A673 (cell line): ENCODE measurements around the gene PIP4K2A. TPM values are rescaled to one million over a fixed set of nuclear protein-coding genes. Genes with fewer than 3 reads are reported as not detected.

Source experiments
- BruUV-seq: library from RNA; stranded (reverse); fragments of 400-500 nt; replicated peaks from 2 replicates; lab custom pipeline; 2021; lab: Mats Ljungman, UMichigan
- CTCF ChIA-PET: fragments of 300-600 bp; sonication (Branson Sonifier 250); formaldehyde crosslinking; loops from one replicate; lab custom pipeline; 2022; ENCODE audit warnings: antibody characterized with exemption; lab: Charles Lee
- POLR2A ChIA-PET: fragments of 300-600 bp; sonication (Branson Sonifier 250); formaldehyde crosslinking; loops from one replicate; lab custom pipeline; 2022; ENCODE audit warnings: antibody characterized with exemption; ENCODE audit not compliant: low non-redundant PET; lab: Charles Lee
- DNase-seq: peaks from one replicate; pipeline ENCODE4 v3.0.0-alpha.2; 2015; ENCODE audit warnings: low spot score
- H3K27ac ChIP-seq: fragments of 200-600 bp; sonication (generic); 2 replicates; pipeline ENCODE4 v1.5.1; 2016; ENCODE audit warnings: mixed run types, low read depth, mild to moderate bottlenecking, mixed read lengths, antibody characterized with exemption, low read length; ENCODE audit not compliant: poor library complexity, severe bottlenecking
- H3K27me3 ChIP-seq: fragments of 200-600 bp; sonication (generic); replicated peaks from 2 replicates; pipeline ENCODE4 v1.6.1; 2017; ENCODE audit warnings: mixed run types, low read depth, mild to moderate bottlenecking, mixed read lengths, antibody characterized with exemption, low read length; ENCODE audit not compliant: insufficient read depth, poor library complexity
- H3K36me3 ChIP-seq: fragments of 200-600 bp; sonication (generic); 2 replicates; pipeline ENCODE4 v1.6.1; 2016; ENCODE audit warnings: mixed run types, mild to moderate bottlenecking, mixed read lengths, antibody characterized with exemption, low read length; ENCODE audit not compliant: insufficient read depth, poor library complexity, severe bottlenecking
- H3K4me1 ChIP-seq: fragments of 200-600 bp; sonication (generic); 2 replicates; pipeline ENCODE4 v1.6.1; 2017; ENCODE audit warnings: mixed run types, mild to moderate bottlenecking, mixed read lengths, antibody characterized with exemption, low read length; ENCODE audit not compliant: insufficient read depth, poor library complexity, severe bottlenecking
- H3K4me3 ChIP-seq: fragments of 200-600 bp; sonication (generic); 2 replicates; pipeline ENCODE4 v1.5.1; 2016; ENCODE audit warnings: low read depth, mixed run types, mild to moderate bottlenecking, mixed read lengths, low read length; ENCODE audit not compliant: poor library complexity, severe bottlenecking
- H3K9me3 ChIP-seq: fragments of 200-600 bp; sonication (generic); 2 replicates; pipeline ENCODE4 v1.6.1; 2016; ENCODE audit warnings: mixed run types, low read depth, mild to moderate bottlenecking, mixed read lengths, antibody characterized with exemption, low read length; ENCODE audit not compliant: poor library complexity, severe bottlenecking
- EZH2 ChIP-seq: fragments of 200-600 bp; sonication (generic); IDR thresholded peaks from 2 replicates; pipeline ENCODE4 v1.6.1; 2017; ENCODE audit warnings: borderline replicate concordance, low read depth, mild to moderate bottlenecking, mixed read lengths, antibody characterized with exemption, low read length; ENCODE audit not compliant: poor library complexity, severe bottlenecking
- intact Hi-C: fragments of 100-400 bp; cut with micrococcal nuclease; formaldehyde crosslinking; loops from one replicate; pipeline ENCODE4 v1.10.0; 2022; ENCODE audit not compliant: unreplicated experiment
- total RNA-seq: library from RNA; stranded (reverse); gene quantifications from 2 replicates; pipeline ENCODE4 v1.2.3, GENCODE V29; 2021
- TF ChIP-seq, protein P1 (sequence below): fragments of 300-800, 200-600 bp; sonication (generic); conservative IDR thresholded peaks from 2 replicates; pipeline ENCODE4 v1.5.1; 2017; ENCODE audit warnings: low read depth, mild to moderate bottlenecking, antibody characterized with exemption, low read length, moderate library complexity, mixed read lengths

The PIP4K2A gene
- total RNA-seq, 1 experiment from 2014 or later: 19.8 TPM

DNA sequence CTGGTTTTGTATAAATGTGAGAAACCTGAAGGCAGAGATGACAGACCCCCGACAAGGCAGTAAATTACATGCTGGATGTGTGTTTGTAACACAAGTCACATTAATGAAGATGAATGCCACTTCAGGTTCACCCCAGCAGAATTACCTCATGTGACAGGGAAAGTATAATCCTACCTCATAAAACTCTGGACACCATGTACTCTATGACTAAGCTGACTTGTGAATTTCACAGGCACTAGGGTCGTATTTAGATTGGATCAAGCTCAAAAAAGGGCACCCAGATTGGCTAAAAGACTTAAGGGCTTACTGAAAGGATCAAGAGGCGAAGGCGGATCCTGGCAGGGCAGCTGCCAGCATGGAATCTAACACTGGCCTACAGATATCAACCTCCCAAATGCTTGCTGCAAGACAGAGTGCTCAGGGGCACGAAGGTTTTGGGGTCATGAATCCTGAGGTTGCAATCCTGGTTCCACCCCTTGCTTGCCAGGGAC lies 161.4 kb downstream of the PIP4K2A start:
- TF ChIP-seq, protein P1, sequence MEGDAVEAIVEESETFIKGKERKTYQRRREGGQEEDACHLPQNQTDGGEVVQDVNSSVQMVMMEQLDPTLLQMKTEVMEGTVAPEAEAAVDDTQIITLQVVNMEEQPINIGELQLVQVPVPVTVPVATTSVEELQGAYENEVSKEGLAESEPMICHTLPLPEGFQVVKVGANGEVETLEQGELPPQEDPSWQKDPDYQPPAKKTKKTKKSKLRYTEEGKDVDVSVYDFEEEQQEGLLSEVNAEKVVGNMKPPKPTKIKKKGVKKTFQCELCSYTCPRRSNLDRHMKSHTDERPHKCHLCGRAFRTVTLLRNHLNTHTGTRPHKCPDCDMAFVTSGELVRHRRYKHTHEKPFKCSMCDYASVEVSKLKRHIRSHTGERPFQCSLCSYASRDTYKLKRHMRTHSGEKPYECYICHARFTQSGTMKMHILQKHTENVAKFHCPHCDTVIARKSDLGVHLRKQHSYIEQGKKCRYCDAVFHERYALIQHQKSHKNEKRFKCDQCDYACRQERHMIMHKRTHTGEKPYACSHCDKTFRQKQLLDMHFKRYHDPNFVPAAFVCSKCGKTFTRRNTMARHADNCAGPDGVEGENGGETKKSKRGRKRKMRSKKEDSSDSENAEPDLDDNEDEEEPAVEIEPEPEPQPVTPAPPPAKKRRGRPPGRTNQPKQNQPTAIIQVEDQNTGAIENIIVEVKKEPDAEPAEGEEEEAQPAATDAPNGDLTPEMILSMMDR: no peak
- no peak for TF ChIP-seq EZH2
- DNase-seq: no peak
- Histone ChIP-seq H3K27me3 (no peaks in the 10 kb centered on the region), H3K27ac (no peak overlapping the region), H3K4me3 (no peak overlapping the region), H3K4me1 (no peaks in the 10 kb centered on the region), H3K36me3 (no peaks in the 10 kb centered on the region), H3K9me3 (no peaks in the 10 kb centered on the region)
- CTCF ChIA-PET: no interaction called here
- POLR2A ChIA-PET: no interaction called here
- BruUV-seq: no TSS peak
- intact Hi-C loops: loop anchor here (10.0 kb wide), 1 partner anchor 512 kb away; no protein-coding TSS in a partner anchor

DNA sequence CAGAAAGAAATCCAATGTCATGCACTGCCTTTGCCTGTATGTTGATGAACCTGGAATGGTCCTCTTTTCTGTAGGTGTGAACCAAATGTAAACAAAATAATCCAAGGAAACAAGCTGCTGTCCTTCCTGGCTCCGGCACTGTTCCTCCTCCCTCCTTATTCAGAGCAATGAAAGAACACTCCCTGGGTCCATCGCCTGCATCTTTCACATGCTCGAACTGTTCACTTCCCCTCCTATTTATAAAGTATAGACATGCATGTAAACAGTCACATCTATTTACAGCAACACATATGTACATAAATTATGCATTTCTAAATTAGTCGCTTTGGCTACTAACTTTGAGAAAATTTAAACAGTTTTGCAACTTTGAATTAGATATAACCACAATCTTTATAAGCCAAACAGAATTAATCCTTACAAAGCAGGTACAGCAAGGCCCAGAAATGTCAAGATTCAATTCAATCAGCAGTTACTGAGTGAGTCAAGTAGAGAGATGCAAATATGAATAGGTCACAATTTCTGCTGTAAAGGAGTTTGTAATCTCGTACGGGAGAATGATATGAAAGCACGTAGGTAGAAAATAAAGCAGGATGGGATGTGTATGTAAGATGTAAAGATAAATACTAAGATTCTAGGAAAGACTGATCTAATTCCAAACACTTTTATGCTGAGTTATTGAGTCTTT lies 162.6 kb downstream of the PIP4K2A start:
- Histone ChIP-seq H3K27ac (no peak overlapping the region), H3K36me3 (no peaks in the 10 kb centered on the region), H3K9me3 (no peaks in the 10 kb centered on the region), H3K4me3 (no peak overlapping the region), H3K4me1 (no peaks in the 10 kb centered on the region), H3K27me3 (no peaks in the 10 kb centered on the region)
- TF ChIP-seq EZH2: no peak
- TF ChIP-seq, protein P1: no peak
- ChIA-PET POLR2A (no interaction called here), CTCF (no interaction called here)
- BruUV-seq: no TSS peak
- intact Hi-C loops: loop anchor here (2.0 to 10.0 kb wide), 2 partner anchors 437 to 513 kb away; no protein-coding TSS in a partner anchor
- no peak for DNase-seq

DNA sequence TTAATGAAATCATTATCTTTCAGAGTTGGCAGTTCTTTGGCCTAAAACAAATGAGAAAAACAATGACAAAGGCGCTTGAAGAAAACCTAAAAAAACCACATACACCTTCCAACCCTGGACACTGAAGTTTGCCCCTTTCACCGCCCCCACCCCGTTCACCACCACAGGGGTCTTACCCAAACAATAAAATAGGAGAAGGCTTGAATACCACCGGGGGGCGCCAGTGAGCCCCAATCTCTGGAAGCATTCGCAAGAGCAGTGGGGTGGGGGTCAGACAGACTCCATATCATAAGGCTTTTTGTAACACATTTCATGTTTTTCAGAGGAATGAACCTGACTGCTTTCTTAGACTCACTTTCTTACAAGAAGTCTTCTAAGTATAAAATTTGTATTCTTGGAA lies 163.6 kb downstream of the PIP4K2A start:
- H3K4me1 ChIP-seq: no peaks in the 10 kb centered on the region
- TF ChIP-seq, protein P1: peak; percentile 79
- TF ChIP-seq EZH2: no peak
- DNase-seq: peak; percentile 71

More for the DNA sequence above, 163.6 kb downstream of the PIP4K2A start:
- ChIA-PET CTCF (interaction anchor here (0.7 kb wide), 1 partner anchor 666 kb away, joined by 4 read pairs; no protein-coding TSS in a partner anchor), POLR2A (no interaction called here)
- Histone ChIP-seq H3K27me3 (no peaks in the 10 kb centered on the region), H3K9me3 (no peaks in the 10 kb centered on the region), H3K36me3 (no peaks in the 10 kb centered on the region), H3K27ac (no peak overlapping the region), H3K4me3 (no peak overlapping the region)
- BruUV-seq: no TSS peak
- intact Hi-C loops: loop anchor here (2.0 to 10.0 kb wide), 2 partner anchors 438 to 514 kb away; no protein-coding TSS in a partner anchor
